HTR-8/SVneo (cell line): ENCODE measurements around the gene IP6K1.
A peak's percentile ranks its signal among the peaks of the same experiment; 100 is the strongest.

Source experiments
- DNase-seq: peaks from one replicate; pipeline ENCODE4 v3.0.0; 2011; ENCODE audit warnings: low spot score, mixed read lengths; ENCODE audit not compliant: insufficient read length
- FAIRE-seq: peaks from 2 replicates; lab custom pipeline; 2011; peaks lifted over from hg19 to GRCh38; lab: Jason Lieb, UNC

Gene IP6K1

DNA sequence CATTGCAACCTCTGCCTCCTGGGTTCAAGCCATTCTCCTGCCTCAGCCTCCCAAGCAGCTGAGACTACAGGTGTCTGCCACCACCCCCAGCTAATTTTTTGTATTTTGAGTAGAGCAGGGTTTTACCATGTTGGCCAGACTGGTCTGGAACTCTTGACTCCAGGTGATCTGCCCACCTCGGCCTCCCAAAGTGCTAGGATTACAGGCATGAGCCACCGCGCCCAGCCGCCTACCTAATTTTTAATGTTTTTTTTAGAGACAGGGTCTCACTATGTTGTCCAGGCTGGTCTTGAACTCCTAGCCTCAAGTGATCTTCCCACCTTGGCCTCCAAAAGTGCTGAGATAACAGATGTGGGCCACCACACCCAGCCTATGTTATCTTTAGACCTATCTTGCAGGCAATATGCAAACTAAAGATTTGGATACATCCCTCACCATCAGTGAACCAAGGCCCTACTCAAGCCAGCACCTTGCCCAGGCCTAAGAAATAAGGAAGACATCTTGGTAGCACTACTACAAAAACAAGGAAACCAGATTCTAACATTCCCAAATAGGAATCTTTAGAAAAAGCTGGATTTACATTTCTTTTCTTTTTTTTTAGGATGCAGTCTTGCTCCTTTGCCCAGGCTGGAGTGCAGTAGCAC, 56.3 kb downstream of the IP6K1 start:
- FAIRE-seq (no peak), DNase-seq (no peak)

DNA sequence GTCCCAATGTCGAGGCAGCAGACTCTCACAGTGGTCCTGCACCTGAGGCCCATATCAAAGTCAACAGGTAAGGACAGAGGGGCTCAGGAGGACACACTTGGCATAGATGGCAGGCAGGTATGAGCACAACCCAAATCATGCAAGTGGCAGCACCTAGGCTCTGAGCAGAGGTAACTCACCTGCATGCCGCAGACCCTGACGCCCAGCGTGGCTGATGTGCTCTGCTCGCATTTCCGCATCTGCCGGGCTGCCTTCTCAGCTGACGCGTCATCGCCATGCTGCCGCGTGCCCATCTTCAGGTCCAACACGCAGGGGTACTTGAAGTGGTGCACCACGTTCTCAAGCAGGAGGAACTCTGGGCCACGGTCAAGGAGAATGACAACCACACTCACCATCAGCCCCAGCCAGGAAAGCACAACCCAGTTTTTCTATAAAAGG, 58.4 kb downstream of the IP6K1 start:
- no peak for FAIRE-seq
- no peak for DNase-seq

DNA sequence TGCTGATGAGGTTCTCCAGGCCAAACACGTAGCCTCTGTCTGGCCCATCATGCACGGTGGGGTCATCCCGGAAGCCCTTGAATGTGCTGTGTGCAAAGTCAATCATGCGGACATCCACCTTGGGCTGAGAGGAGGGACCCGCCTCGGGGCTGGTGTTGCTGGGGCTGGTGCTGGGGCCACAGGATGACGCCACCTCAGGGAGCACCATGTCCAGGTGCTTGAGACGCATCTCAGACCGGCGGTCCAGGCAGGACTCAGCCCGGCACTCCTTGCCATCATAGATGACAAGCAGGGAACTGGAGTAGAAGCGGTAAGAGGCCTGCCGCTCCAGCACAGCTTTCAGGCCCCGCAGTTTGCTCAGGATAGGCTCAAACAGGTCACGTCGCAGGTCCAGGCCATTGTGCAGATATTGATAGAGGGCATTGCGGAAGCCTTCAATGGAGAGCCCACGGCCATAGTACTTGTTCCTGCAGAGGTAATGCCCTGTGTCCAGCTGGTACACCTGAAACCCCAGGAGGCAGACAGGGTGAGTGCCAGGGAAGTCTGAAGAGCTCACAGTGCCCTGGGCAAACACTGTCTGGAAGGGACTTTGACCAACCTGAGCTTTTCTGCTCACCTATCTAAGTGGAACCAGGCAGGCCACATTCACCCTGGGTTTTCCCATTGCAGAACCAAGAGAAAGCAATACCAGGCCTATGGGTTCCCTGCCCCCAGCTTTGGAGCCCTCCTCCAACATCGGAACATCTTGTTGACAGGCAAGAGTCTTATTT, 59.0 kb downstream of the IP6K1 start:
- DNase-seq (no peak), FAIRE-seq (no peak)

DNA sequence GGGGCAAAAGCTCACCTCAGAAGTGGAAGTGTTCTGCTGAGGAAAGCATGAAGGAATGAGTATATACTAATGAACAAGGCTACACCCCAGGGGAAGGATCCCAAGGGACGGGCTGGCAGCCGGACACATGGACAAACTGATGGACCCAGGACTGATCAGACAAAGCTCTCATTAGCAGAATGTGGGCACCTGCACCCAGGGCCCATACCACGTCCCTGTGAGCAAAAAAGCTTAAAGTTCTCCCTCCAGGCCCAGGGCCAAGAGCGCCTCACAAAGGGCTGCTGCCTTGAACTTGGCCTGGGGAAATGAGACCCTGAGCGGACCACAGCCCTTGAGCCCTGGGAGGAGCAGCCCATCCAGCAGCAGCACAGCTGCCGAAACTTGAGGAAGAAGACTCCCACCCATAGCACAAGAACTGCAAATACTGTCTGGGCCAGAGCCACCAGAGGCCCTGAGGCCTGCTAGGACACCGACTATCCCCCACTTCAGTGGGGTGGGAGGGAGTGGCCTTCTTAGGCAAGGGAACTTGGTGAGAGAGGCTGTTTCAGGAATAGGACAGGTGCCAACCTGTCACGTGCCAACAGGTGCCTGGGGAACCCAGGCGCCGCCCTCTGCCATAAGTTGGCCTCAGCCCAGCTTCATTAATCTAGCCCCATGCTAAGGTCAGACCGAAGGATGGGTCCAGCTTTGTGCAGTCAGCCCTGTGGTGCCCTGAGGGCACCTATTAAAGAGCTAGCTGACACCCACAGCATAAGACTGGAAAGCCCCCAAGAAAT, 60.2 kb downstream of the IP6K1 start:
- no peak for DNase-seq
- no peak for FAIRE-seq

DNA sequence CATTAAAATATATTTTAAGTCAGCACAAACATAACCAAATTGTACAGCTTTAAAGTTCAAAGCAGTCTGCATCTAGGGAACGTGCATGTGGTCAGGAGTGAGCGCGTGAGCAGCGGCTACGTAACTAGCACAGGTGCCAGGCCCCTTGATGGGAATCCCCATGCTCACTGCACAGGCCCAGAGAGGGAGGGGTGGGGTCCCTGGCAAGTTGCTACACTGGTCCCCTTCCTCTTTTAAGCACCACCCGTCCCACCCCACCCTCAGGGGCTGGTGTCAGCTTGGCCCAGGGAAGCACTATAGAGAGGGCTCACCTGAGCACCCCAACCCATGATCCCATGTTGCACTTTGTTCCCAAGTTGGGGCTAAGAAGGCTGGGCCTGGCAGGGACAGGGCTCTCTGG, 61.8 kb downstream of the IP6K1 start:
- DNase-seq = no peak
- no peak for FAIRE-seq

DNA sequence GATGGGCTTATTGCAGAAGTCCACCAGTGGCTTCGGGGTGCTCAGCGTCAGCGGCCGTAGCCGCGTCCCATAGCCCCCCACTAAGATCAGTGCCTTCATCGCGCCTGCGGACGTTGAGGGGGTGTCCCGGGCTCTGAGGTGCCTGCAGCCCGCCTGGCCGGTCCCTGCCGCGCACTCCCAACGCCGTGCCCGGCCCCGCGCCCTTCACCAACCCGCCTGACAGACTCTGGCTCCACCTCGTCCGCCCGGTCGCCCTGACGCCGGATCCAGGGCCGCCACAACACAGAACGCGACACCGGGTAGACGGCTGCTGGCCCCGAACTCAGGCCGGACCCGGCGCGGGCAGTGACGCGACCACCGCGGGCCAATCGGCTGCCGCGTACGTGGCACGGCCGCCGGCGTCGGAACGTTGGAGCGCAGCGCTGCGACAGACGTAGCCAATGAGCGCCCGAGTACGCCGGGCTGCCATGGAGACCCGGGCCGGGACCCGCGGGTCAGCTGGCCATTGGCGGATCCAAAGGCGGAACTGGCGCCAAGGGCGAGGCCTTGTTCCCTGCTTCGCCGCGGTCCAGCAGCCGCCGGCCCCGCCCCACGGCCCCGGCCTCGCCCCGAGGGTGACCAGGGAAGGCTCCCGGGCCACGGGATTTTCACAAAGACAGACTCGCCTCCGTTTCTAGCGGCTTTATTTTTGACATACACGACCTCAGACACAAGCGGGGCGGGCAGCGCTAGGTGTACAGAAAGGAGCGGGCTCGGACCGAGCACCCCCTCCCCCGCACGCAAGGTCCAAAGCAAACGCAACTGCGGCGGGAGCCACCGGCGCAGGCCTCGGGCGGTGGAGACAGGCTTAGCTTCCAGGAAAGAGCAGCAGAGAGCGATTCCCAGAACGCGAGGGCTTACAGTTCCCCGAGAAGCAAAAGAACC, 62.5 kb downstream of the IP6K1 start, which contains the start of gene GMPPB:
Gene GMPPB (minus strand): TSS at position 324 of the 924 bp plus-strand sequence. CDS start 225 bp downstream, at position 99.
- FAIRE-seq (peak; percentile 99), DNase-seq (peak; percentile 97)

DNA sequence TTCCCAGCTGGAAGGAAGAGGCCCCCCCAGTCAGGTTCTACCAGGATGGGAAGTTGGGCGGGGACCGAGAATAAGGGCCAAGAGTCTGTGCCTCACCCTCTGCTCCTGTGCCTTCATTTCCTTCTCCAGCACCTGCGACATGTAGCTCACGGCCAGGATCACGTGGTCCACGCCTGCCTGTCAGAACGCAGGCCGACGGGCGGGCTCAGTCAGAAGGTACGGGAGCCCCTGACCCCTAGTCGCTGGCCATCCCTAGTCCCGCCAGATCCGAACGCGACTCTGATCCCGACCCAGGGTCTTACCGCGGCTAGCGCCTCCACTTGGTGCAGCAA, 63.1 kb downstream of the IP6K1 start:
- FAIRE-seq (peak; percentile 64), DNase-seq (no peak)

DNA sequence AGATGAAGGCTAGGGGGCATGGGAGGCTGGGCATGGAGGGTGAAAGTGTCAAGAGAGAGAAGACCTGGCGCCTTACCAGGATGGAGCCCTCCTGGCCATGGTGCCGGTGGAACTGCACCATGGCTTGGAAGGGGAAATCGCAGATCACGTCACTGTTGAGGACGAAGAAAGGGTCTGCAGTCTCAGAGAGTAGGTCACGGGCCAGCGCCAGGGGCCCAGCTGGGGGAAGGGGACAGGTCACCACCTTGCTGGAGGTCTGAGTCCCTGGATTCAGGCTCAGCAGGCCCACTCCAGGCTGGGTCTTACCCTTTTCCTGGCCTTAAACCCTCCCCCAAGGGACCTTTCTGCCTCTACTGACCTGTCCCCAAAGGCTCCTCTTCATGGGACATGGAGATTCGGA, 63.4 kb downstream of the IP6K1 start:
- no peak for FAIRE-seq
- DNase-seq = no peak

DNA sequence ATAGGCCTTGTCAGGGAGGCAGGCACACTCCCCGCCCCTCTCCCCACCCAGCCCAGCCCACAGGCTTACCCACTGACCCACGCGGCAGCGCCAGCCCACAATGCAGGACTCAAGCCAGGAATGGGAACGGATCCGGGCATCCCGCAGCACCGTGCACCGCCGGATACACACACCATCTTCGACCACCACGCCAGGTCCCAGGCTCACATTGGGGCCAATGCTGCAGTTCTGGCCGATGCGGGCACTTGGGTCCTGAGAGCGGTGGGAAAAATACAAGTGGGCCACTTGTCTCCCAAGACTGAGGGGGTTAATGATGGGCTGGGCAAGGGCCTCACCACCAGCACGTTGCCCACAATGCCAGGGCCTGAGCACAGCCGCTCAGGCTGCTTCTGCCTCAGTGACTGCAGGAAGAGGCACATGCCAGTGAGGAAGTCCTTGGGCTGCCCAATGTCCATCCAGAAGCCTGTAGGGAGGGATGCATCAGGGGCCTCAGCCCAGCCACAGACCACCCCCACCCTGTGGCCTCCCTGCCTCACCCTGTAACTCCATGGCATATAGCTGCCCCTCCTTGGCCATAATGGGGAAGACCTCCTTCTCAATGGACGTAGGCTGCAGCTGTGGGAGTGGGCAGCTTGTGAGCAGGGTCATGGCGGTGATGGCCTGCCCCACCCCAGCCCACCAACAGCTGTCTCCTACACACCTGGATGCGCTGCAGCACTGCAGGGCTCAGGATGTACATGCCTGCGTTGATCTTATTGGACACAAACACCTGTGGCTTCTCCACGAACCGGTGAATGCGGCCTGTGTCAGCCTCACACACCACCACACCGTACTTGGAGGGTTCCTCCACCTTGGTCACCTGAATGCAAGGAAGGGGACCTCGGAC, 64.2 kb downstream of the IP6K1 start:
- DNase-seq (no peak), FAIRE-seq (no peak)

DNA sequence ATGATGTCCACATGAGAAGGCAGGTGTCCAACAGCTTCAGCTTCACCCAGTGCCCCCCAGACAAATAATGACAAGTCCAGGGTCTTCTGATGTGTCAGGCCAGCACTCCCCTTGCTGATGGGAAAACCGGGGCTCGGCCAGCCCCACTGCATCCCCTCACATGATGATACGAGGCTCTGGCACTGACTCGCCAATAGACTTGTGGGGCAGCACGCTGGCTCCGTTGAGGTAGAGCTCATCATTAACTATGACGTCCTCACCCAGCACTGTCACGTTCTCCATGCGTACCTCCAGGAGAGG, 64.8 kb downstream of the IP6K1 start:
- DNase-seq (no peak), FAIRE-seq (no peak)

DNA sequence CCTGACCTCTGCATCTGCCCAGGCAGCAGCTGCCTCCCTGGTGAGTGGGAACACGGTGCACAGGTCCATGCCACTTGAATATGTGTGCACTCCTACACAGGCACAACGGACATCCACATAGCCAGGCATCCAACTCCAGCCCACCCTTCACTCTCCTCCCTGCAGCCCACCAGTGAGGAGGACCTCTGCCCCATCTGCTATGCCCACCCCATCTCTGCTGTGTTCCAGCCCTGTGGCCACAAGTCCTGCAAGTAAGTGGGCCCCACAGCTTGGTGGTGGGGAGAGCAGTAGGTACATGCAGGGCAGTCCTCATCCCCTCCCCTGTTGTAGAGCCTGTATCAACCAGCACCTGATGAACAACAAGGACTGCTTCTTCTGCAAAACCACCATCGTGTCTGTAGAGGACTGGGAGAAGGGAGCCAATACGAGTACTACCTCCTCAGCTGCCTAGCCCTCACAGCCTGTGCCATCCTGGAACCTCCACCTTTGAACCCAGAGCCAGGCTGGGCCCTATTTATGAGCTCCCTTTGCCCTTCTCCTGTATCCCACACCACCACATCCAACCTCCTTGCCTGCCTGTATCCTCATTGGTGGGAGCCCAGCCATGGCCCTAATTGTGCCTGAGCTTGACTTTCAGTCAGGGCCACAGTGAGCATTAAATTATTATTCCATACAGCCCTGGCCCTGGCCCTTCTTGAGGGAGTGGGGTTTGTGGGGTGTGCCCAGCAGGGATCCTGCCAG, 65.3 kb downstream of the IP6K1 start:
- no peak for DNase-seq
- no peak for FAIRE-seq

DNA sequence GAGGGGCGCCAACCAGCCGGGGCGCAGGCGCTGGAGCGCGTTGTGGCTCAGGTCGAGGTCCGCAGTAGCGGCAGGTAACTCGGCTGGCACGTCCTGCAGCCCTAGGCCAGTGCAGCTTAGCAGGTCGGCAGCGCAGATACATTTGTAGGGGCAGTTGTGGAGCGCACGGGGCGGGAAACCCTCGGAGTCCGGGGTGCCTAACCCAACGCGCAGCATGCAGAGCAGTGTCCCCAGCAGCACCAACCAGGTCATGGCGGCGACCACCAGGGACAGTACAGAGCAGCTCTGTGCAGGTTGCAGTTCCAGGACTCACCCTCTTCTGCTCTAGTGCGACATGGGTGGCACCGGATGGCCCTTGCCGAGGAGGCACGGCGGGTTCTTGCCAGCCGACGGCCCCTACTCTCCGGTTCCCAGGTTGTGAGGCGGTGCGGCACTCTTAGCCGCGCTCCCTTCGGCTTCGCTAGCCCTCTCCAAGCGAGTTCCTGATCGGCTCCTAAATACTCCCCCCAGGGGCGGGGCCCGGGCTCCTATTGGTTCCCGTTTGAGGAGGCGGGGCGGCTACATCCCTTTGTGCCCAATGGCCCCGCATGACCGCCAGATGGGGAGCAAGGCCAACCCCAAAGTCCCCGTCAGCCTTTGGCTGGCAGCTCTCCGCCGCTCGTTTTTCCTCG, 67.0 kb downstream of the IP6K1 start, which contains the start of gene AMIGO3:
Gene AMIGO3 (minus strand): TSS at position 471 of the 671 bp plus-strand sequence. CDS start 219 bp downstream, at position 252.
- DNase-seq (peak; percentile 90), FAIRE-seq (peak; percentile 48)

DNA sequence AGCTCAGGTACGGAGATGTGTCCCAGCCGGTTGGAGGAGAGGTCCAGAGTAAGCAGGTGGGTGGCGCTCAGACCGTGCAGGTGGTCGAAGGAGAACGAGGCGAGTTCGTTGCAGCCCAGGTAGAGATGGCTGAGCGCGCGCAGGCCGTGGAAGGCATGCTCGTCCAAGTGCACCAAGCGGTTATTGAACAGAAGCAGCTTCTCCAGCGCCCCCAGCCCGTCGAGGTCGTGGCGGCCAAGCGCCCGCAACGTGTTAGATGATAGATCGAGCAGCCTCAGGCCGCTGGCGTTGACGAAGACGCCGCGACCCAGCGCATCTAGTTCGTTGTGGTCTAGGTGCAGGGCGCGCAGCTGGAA, 67.5 kb downstream of the IP6K1 start:
- FAIRE-seq = no peak
- DNase-seq = no peak

DNA sequence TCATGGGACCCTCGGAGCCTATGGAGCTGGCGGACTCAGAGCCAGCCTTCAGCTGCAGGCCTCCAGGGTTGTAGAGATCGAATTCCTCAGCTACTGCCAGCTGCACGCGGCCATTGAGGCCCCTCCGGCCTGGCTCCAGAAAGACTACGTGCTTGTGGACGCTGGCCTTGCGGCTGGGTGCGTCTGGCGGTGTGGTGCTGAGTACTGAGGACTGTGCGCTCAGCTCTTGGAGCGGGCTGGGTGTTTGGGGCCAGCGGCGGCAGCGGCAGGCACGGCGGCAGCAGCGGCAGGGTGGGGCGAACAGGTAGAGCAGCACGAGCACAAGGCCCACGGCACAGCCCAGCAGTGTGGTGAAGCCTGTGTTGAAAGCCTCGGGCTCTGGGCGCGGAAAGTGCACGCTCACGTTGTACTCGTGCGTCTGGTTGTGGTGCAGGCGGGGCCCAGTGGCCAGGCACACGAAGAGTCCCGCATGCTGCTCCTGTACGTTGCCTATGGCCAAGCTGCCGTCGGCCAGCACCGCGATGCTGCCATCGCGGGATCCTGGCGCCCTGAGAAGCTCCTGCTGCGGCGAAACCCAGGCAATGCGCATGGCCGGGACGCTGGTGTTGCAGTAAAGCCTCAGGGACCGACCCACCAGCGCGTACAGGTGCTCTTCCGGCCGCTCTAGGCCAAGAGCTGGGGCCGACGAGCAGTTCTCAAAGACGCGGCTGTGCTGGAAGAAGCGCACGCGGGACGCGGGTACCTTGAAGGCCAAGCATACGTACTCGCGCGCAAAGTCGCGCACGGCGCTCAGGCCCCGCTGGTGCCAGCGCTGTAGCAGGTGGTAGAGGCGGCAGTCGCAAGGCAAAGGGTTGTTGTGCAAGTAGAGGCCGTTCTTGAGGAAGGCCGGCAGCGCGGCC, 68.1 kb downstream of the IP6K1 start:
- DNase-seq = no peak
- no peak for FAIRE-seq

DNA sequence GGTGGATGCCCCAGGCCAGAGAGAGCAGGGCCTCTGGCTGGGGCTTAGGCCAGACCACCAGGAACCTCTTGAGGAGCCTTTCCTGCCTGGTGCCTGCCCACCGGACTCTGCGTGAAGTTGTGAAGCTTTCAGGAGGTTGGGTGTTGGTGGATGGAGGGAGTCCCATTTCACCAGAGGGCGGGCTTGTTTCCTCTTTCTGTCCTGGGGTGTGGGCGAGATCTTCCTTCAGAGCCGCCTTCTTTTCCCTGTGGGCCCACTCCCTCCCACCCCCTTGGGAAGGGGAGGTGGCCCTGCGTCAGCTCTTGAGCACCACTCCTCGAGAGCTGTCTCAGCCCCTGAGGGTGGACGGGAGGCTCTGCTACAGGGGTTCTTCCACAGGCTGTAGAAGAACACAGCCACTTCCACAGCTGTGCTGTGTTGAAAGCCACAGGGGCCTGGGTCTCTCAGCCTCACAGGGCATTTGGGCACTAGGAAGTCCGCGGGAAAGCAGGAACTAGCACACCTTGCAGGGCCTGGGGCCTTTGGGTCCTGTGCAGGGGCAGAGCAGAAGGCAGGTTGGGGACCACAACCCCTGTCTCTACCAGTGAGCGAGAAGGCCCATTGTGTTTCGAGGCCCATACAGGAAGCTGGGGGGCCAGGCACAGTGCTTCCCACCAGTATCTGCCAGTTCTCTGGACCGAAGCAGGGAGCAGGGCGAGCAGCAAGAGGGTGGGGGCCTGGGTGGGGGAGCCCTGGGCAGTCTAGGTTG, 69.0 kb downstream of the IP6K1 start:
- FAIRE-seq (no peak), DNase-seq (no peak)

DNA sequence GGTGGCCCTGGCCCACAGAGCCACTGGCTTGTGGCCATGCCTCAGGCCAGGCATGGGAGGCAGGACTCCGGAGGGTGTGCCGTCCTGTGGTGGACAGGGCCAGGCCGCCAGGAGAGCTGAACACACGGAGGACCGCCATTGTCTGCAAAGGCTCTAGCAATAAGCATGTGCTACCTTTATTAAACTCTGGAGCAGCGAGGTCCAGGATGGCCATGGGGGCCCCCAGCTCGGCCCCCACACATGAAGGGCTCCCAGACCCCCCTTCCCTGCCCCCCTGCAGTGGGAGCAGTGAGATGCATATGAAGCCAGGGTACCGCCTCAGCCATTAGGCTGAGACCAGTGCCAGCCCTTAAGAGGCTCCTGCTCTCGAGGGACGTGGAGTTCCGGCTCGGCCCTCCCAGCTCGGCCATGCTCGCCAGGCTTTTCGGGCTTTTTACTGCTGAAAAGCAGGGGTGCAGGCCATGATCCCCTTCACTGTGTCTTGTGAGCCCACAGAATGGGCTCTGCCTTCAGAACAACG, 69.6 kb downstream of the IP6K1 start:
- FAIRE-seq = no peak
- DNase-seq = no peak
